Breast epithelium (tissue), 4 donors: ENCODE measurements around the gene ATP2B2. TPM values are rescaled to one million over a fixed set of nuclear protein-coding genes. Genes with fewer than 3 reads are reported as not detected.

Experiments
- DNase-seq, 2 donors: peaks; one replicate each; pipeline ENCODE4 v3.0.0-alpha.2; 2019; ENCODE audit warnings: low spot score in 2 of 2
- H3K27ac ChIP-seq, 2 donors: fragments of 200-600 bp; sonication (generic) in 1 of 2; one replicate each; pipeline ENCODE4 v1.5.1; 2016 to 2019; ENCODE audit warnings: mild to moderate bottlenecking in 1 of 2
- H3K27me3 ChIP-seq, 2 donors: fragments of 200-600 bp; sonication (generic) in 1 of 2; one replicate each; pipeline versions ENCODE4 v1.5.1 to v1.6.0; 2017 to 2019; ENCODE audit warnings: control low read depth in 1 of 2, mild to moderate bottlenecking in 1 of 2
- H3K36me3 ChIP-seq: fragments of 200-600 bp; one replicate; pipeline ENCODE4 v1.5.1; 2019
- H3K4me1 ChIP-seq, 2 donors: fragments of 200-600 bp; sonication (generic); one replicate each; pipeline ENCODE4 v1.5.1; 2016 to 2019; ENCODE audit warnings: control low read depth in 1 of 2
- H3K4me3 ChIP-seq, 3 donors: fragments of 200-600 bp; sonication (generic); 1 replicate in 2 of 3; 2 replicates in 1 of 3; pipeline ENCODE4 v1.5.1; 2016 to 2019; ENCODE audit warnings: mild to moderate bottlenecking in 3 of 3, moderate library complexity in 2 of 3
- H3K9me3 ChIP-seq, 2 donors: fragments of 200-600 bp; sonication (generic) in 1 of 2; one replicate each; pipeline ENCODE4 v1.5.1; 2016 to 2019; ENCODE audit warnings: control low read depth in 1 of 2
- CTCF ChIP-seq, 3 donors: fragments of 450-650 bp; IDR thresholded peaks; one replicate each; pipeline ENCODE4 v1.5.1; 2016 to 2017; ENCODE audit warnings: antibody characterized with exemption in 3 of 3, mild to moderate bottlenecking in 3 of 3, moderate library complexity in 3 of 3
- POLR2A ChIP-seq: fragments of 450-650 bp; IDR thresholded peaks from one replicate; pipeline ENCODE4 v1.6.1; 2016; ENCODE audit warnings: antibody characterized with exemption, mild to moderate bottlenecking, moderate library complexity
- POLR2AphosphoS5 ChIP-seq, 3 donors: sonication (generic); formaldehyde crosslinking; IDR thresholded peaks; one replicate each; pipeline ENCODE4 v1.6.1; 2017; ENCODE audit warnings: antibody characterized with exemption in 3 of 3
- intact Hi-C: fragments of 100-400 bp; cut with DNase I; formaldehyde crosslinking; loops from one replicate; pipeline ENCODE4 v1.15.1; 2023; ENCODE audit warnings: low total_unique reads
- total RNA-seq, 3 donors: library from RNA; depleted of rRNA; stranded (reverse); fragments of >200 nt; gene quantifications; one replicate each; pipeline ENCODE4 v1.1.0, GENCODE V29; 2016

ATP2B2 gene
- total RNA-seq, 3 donors from 2014 or later, result under 0.01 to 0.15 TPM; not detected in 1

GRCh38 chr3:10467204-10467603 lies 38.2 kb downstream of the ATP2B2 start:
- H3K4me1 ChIP-seq, result no peaks in the 10 kb centered on the region
- H3K36me3 ChIP-seq, result no peaks in the 10 kb centered on the region
- no peak for DNase-seq
- H3K27ac ChIP-seq, result no peak overlapping the region
- no peaks in the 10 kb centered on the region for H3K9me3 ChIP-seq
- H3K4me3 ChIP-seq, result no peak overlapping the region
- TF ChIP-seq POLR2AphosphoS5 (IDR thresholded peaks at IDR 0.05) (no peak), POLR2A (no peak), CTCF (IDR thresholded peaks at IDR 0.05) (no peak)
- intact Hi-C loops, result no loop called here
- peaks cover 0 to 24% of the 10 kb centered on the region in 2 donors for H3K27me3 ChIP-seq

- TF ChIP-seq POLR2A (no peak), POLR2AphosphoS5 (IDR thresholded peaks at IDR 0.05) (no peak), CTCF (IDR thresholded peaks at IDR 0.05) (no peak)
- no peaks in the 10 kb centered on the region for H3K36me3 ChIP-seq
- H3K4me3 ChIP-seq, result no peak overlapping the region
- intact Hi-C loops, result no loop called here
- H3K4me1 ChIP-seq, result no peaks in the 10 kb centered on the region
- no peak for DNase-seq
- peaks cover 0 to 22% of the 10 kb centered on the region in 2 donors for H3K27me3 ChIP-seq
- no peak overlapping the region for H3K27ac ChIP-seq
- no peaks in the 10 kb centered on the region for H3K9me3 ChIP-seq
Measured at GRCh38 chr3:10466186-10466585, 39.2 kb downstream of the ATP2B2 start.

GRCh38 chr3:10465161-10465560 lies 40.2 kb downstream of the ATP2B2 start:
- DNase-seq, result no peak
- Histone ChIP-seq H3K9me3 (no peaks in the 10 kb centered on the region), H3K27ac (no peak overlapping the region), H3K36me3 (no peaks in the 10 kb centered on the region), H3K27me3 (peaks cover 0 to 11% of the 10 kb centered on the region in 2 donors), H3K4me1 (no peaks in the 10 kb centered on the region), H3K4me3 (no peak overlapping the region)
- intact Hi-C loops, result no loop called here
- TF ChIP-seq POLR2A, result no peak
- TF ChIP-seq POLR2AphosphoS5 (IDR thresholded peaks at IDR 0.05), result no peak
- no peak for TF ChIP-seq CTCF (IDR thresholded peaks at IDR 0.05)

GRCh38 chr3:10463533-10464434 lies 41.6 kb downstream of the ATP2B2 start:
- no peaks in the 10 kb centered on the region for H3K27me3 ChIP-seq
- no peak for DNase-seq
- no peak for TF ChIP-seq POLR2A
- TF ChIP-seq POLR2AphosphoS5 (IDR thresholded peaks at IDR 0.05), result no peak
- TF ChIP-seq CTCF (IDR thresholded peaks at IDR 0.05), result no peak
- H3K4me1 ChIP-seq, result no peaks in the 10 kb centered on the region
- no peaks in the 10 kb centered on the region for H3K9me3 ChIP-seq
- no peaks in the 10 kb centered on the region for H3K36me3 ChIP-seq
- H3K4me3 ChIP-seq, result no peak overlapping the region
- H3K27ac ChIP-seq, result no peak overlapping the region
- intact Hi-C loops, result no loop called here
